ENCODE measurements around the gene PSMC3. TPM values are rescaled to one million over a fixed set of nuclear protein-coding genes. Genes with fewer than 3 reads are reported as not detected.

PSMC3 gene
- total and polyA plus RNA-seq, 2 experiments from 2014 or later: 103 to 142 TPM

DNA sequence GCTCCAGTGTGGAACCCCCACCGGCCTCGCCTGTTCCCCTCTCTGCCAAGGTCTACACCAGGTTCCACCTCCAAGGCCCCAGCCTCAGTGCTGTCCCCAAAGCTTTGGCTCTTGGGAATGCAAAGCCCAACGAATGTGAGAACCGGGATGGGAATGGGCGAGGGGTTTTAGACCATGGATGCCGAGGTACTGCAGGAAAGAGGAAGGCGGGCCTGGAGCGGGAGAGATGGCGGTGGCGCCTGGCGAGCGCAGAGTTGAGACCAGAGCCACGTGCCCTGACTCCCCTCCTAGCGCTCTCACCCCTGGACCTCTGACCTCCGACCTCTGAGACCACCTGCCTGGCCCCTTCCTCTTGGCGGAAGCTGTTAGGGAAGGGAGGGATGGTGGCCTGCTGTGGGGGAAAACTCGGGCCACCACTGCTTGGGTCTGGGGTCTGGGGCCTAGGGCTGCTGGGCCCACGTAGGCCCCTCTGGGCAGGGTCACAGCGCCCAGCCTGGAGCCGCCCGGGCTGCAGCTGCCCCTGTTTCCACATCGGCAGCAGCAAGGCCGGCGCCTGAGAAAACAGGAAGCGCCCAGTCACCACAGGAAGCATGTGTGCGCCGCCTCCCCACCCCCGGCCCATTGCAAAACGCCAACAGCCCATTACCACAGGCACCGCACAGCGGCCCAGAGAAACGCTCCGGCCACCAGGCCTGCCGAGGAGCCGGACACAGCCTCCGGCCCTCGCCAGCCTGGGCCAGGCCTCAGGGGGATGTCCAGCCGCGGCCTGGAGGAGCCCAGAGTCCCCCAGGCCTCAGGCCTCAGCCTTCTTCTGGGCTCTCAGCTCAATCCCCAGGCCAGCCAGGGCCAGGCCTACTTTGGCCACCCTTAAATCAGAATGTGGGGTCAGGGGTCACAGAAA lies 31.7 kb downstream of the PSMC3 start:
- 95% methylated on average over 35 of the region's 39 CpGs for WGBS (ENCODE audit: low lambda C conversion rate, missing lambda C conversion rate)
- H3K4me2 ChIP-seq: no peak overlapping the region
- TF ChIP-seq, protein P1, sequence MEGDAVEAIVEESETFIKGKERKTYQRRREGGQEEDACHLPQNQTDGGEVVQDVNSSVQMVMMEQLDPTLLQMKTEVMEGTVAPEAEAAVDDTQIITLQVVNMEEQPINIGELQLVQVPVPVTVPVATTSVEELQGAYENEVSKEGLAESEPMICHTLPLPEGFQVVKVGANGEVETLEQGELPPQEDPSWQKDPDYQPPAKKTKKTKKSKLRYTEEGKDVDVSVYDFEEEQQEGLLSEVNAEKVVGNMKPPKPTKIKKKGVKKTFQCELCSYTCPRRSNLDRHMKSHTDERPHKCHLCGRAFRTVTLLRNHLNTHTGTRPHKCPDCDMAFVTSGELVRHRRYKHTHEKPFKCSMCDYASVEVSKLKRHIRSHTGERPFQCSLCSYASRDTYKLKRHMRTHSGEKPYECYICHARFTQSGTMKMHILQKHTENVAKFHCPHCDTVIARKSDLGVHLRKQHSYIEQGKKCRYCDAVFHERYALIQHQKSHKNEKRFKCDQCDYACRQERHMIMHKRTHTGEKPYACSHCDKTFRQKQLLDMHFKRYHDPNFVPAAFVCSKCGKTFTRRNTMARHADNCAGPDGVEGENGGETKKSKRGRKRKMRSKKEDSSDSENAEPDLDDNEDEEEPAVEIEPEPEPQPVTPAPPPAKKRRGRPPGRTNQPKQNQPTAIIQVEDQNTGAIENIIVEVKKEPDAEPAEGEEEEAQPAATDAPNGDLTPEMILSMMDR (IDR thresholded peaks at IDR 0.05; ENCODE audit: poor library complexity): no peak
- no peak for TF ChIP-seq EZH2 (IDR thresholded peaks at IDR 0.05; ENCODE audit: borderline replicate concordance)
- no peak for TF ChIP-seq EZH2phosphoT487 (IDR thresholded peaks at IDR 0.05; ENCODE audit: low read depth, severe bottlenecking, unreplicated experiment)

DNA sequence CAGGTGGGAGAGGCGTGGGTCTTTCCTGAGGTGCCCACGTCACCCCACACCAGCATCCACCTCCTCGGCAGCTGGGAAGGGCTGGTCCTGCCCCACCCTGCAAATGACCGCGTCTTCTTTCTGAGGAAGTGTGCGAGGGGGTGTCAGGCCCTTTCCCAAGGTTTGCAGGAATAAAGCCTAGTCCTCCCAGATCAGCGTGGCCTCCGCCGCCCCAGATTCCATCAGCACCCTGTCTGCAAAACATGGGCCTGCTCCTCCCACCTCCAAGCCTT lies 32.3 kb downstream of the PSMC3 start:
- no peak overlapping the region for H3K27ac ChIP-seq
- no peaks in the 10 kb centered on the region for H4K20me1 ChIP-seq (ENCODE audit: insufficient read depth, poor library complexity, severe bottlenecking)
- H3K9me3 ChIP-seq (ENCODE audit: low read depth): no peaks in the 10 kb centered on the region
- DNase-seq (ENCODE audit: low spot score): no peak
- no peaks in the 10 kb centered on the region for H3K79me2 ChIP-seq
- no peaks in the 10 kb centered on the region for H3K27me3 ChIP-seq
- no peaks in the 10 kb centered on the region for H3K36me3 ChIP-seq (replicated peaks; ENCODE audit: insufficient read depth, low read depth)
- no peaks in the 10 kb centered on the region for H3K9me2 ChIP-seq (replicated peaks; ENCODE audit: insufficient read depth)
- H3K4me3 ChIP-seq: no peak overlapping the region
- TF ChIP-seq EZH2 (IDR thresholded peaks at IDR 0.05; ENCODE audit: borderline replicate concordance) (no peak), EZH2phosphoT487 (IDR thresholded peaks at IDR 0.05; ENCODE audit: low read depth, severe bottlenecking, unreplicated experiment) (no peak)
- TF ChIP-seq, protein P1 (IDR thresholded peaks at IDR 0.05; ENCODE audit: poor library complexity): no peak
- 94% methylated on average over 9 of the region's 9 CpGs for WGBS (ENCODE audit: low lambda C conversion rate, missing lambda C conversion rate)
- H3K4me2 ChIP-seq: no peak overlapping the region
- H3K4me1 ChIP-seq (ENCODE audit: insufficient read depth): no peaks in the 10 kb centered on the region
- no peak overlapping the region for H2AFZ ChIP-seq

More for the DNA sequence above, 31.7 kb downstream of the PSMC3 start:
- H3K36me3 ChIP-seq (replicated peaks; ENCODE audit: insufficient read depth, low read depth): no peaks in the 10 kb centered on the region
- no peaks in the 10 kb centered on the region for H3K79me2 ChIP-seq
- no peaks in the 10 kb centered on the region for H3K4me1 ChIP-seq (ENCODE audit: insufficient read depth)
- no peak overlapping the region for H3K27ac ChIP-seq
- no peak overlapping the region for H3K4me3 ChIP-seq
- no peaks in the 10 kb centered on the region for H3K9me3 ChIP-seq (ENCODE audit: low read depth)
- H2AFZ ChIP-seq: no peak overlapping the region
- no peak for DNase-seq (ENCODE audit: low spot score)
- H4K20me1 ChIP-seq (ENCODE audit: insufficient read depth, poor library complexity, severe bottlenecking): no peaks in the 10 kb centered on the region
- no peaks in the 10 kb centered on the region for H3K27me3 ChIP-seq
- no peaks in the 10 kb centered on the region for H3K9me2 ChIP-seq (replicated peaks; ENCODE audit: insufficient read depth)

DNA sequence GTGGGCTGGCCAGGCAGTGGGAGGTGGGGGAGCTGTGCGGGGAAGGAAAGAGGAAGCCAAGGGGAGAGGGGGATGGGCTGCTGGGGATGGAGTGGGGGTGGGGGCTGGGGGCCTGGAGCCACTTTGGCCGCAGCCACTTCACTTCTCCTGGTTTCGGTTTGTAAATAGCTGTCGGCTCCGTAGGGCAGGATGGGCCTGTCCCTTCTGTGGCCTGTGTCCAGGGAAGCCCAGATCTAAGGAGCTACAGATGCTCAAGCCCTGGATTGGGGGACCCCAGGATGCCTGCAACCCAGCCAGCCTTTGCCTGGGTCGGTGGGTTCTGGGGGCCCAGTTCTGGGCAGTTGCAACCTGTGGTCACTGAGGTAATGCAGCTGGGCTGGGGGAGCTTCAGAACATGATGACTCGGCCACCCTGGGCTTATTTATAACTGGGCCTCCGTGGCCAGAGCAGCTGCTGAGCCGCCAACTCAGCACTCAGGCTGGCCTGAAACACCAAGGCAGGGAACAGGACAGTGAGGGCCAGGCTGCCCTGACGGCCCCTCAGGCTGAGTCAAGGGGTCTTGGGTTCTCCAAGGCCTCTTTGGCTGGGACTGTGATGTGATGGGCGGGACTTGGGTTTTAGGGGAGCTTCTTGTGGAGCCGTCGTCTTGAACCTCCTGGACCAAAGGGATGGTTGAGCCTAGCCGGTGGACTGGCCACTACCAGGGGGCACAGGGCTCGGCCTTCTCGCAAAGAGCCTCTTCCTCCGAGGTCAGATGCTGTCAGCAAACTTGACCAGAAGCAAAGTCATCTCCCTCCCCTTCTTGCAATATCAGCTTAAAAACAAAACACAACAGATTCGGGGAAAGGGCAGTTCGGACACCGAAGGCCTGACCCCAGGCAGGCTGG lies 32.8 kb downstream of the PSMC3 start:
- Histone ChIP-seq H3K9me2 (replicated peaks; ENCODE audit: insufficient read depth) (no peaks in the 10 kb centered on the region), H3K27me3 (no peaks in the 10 kb centered on the region), H3K4me3 (no peak overlapping the region), H4K20me1 (ENCODE audit: insufficient read depth, poor library complexity, severe bottlenecking) (no peaks in the 10 kb centered on the region), H3K4me2 (no peak overlapping the region), H3K79me2 (no peaks in the 10 kb centered on the region), H3K27ac (no peak overlapping the region), H3K4me1 (ENCODE audit: insufficient read depth) (no peaks in the 10 kb centered on the region), H2AFZ (no peak overlapping the region), H3K36me3 (replicated peaks; ENCODE audit: insufficient read depth, low read depth) (no peaks in the 10 kb centered on the region), H3K9me3 (ENCODE audit: low read depth) (no peaks in the 10 kb centered on the region)
- 81% methylated on average over 19 of the region's 20 CpGs for WGBS (ENCODE audit: low lambda C conversion rate, missing lambda C conversion rate)
- peak; percentile 40 for DNase-seq (ENCODE audit: low spot score)
- TF ChIP-seq EZH2 (IDR thresholded peaks at IDR 0.05; ENCODE audit: borderline replicate concordance): no peak
- TF ChIP-seq, protein P1 (IDR thresholded peaks at IDR 0.05; ENCODE audit: poor library complexity): no peak
- no peak for TF ChIP-seq EZH2phosphoT487 (IDR thresholded peaks at IDR 0.05; ENCODE audit: low read depth, severe bottlenecking, unreplicated experiment)
